ENCODE data around the gene RASGRF1. TPM values are rescaled to one million over a fixed set of nuclear protein-coding genes. Genes with fewer than 3 reads are reported as not detected.
A peak's percentile ranks its signal among the peaks of the same experiment; 100 is the strongest.
"Not testable (repeated sequence)": the region's sequence is repeated elsewhere in the genome, so short reads cannot be mapped to it uniquely, and the experiment has no call there.

The RASGRF1 gene
- total RNA-seq, 3 donors from 2014 or later = 0.15 to 0.16 TPM; not detected in 1

- H3K27ac ChIP-seq = peak overlapping the region; percentile 48 to 71
- H3K4me1 ChIP-seq = no peaks in the 10 kb centered on the region
- intact Hi-C loops (cut with DNase I; ENCODE audit: low total_unique reads) = no loop called here
- no peak for TF ChIP-seq CTCF (IDR thresholded peaks at IDR 0.05)
- TF ChIP-seq POLR2A (IDR thresholded peaks at IDR 0.05) = no peak
- no peak for TF ChIP-seq POLR2AphosphoS5 (IDR thresholded peaks at IDR 0.05)
- H3K36me3 ChIP-seq = no peaks in the 10 kb centered on the region
- no peaks in the 10 kb centered on the region for H3K27me3 ChIP-seq
- no peak overlapping the region for H3K4me3 ChIP-seq
- H3K9me3 ChIP-seq = no peaks in the 10 kb centered on the region
- DNase-seq (ENCODE audit: low spot score in 2 of 2) = no peak
Observed at GRCh38 chr15:78998526-78998925, 92.1 kb downstream of the RASGRF1 start.

GRCh38 chr15:78997981-78998499 is 92.5 kb downstream of the RASGRF1 start:
- Histone ChIP-seq H3K27ac (peak overlapping the region; percentile 48 to 71), H3K4me1 (no peaks in the 10 kb centered on the region), H3K4me3 (no peak overlapping the region), H3K9me3 (no peaks in the 10 kb centered on the region), H3K36me3 (no peaks in the 10 kb centered on the region), H3K27me3 (no peaks in the 10 kb centered on the region)
- TF ChIP-seq POLR2A (IDR thresholded peaks at IDR 0.05) (no peak), CTCF (IDR thresholded peaks at IDR 0.05) (no peak), POLR2AphosphoS5 (IDR thresholded peaks at IDR 0.05) (no peak)
- intact Hi-C loops (cut with DNase I; ENCODE audit: low total_unique reads) = no loop called here
- DNase-seq (ENCODE audit: low spot score in 2 of 2) = no peak

GRCh38 chr15:78996894-78997275 is 93.7 kb downstream of the RASGRF1 start:
- no peak for DNase-seq (ENCODE audit: low spot score in 2 of 2)
- TF ChIP-seq CTCF (IDR thresholded peaks at IDR 0.05) (no peak), POLR2AphosphoS5 (IDR thresholded peaks at IDR 0.05) (no peak), POLR2A (IDR thresholded peaks at IDR 0.05) (no peak)
- Histone ChIP-seq H3K36me3 (no peaks in the 10 kb centered on the region), H3K27ac (no peak overlapping the region), H3K9me3 (no peaks in the 10 kb centered on the region), H3K27me3 (no peaks in the 10 kb centered on the region), H3K4me1 (no peaks in the 10 kb centered on the region), H3K4me3 (no peak overlapping the region)
- intact Hi-C loops (cut with DNase I; ENCODE audit: low total_unique reads) = no loop called here

- DNase-seq (ENCODE audit: low spot score in 2 of 2) = no peak
- intact Hi-C loops (cut with DNase I; ENCODE audit: low total_unique reads) = no loop called here
- TF ChIP-seq CTCF (IDR thresholded peaks at IDR 0.05) (no peak), POLR2A (IDR thresholded peaks at IDR 0.05) (no peak), POLR2AphosphoS5 (IDR thresholded peaks at IDR 0.05) (no peak)
- H3K27ac ChIP-seq = no peak overlapping the region
- H3K9me3 ChIP-seq = no peaks in the 10 kb centered on the region
- no peaks in the 10 kb centered on the region for H3K27me3 ChIP-seq
- no peaks in the 10 kb centered on the region for H3K4me1 ChIP-seq
- no peak overlapping the region for H3K4me3 ChIP-seq
- H3K36me3 ChIP-seq = no peaks in the 10 kb centered on the region
Observed at GRCh38 chr15:78995921-78996893, 94.4 kb downstream of the RASGRF1 start.

GRCh38 chr15:78995161-78995560 is 95.4 kb downstream of the RASGRF1 start:
- DNase-seq (ENCODE audit: low spot score in 2 of 2); intact Hi-C loops (cut with DNase I; ENCODE audit: low total_unique reads); H3K36me3 ChIP-seq; H3K27me3 ChIP-seq; H3K9me3 ChIP-seq; H3K27ac ChIP-seq; H3K4me3 ChIP-seq; H3K4me1 ChIP-seq: not testable (repeated sequence)

Measured in breast epithelium (tissue), 4 donors.